HepG2 (cell line): ENCODE data around the gene WIPF2. TPM values are rescaled to one million over a fixed set of nuclear protein-coding genes. Genes with fewer than 3 reads are reported as not detected.

ENCODE experiments used
- ATF2 ChIP-seq: sonication (generic); formaldehyde crosslinking; IDR thresholded peaks from 2 replicates; pipeline ENCODE4 v1.4.0; 2020; ENCODE audit warnings: missing genetic modification reagents
- BHLHE40 ChIP-seq: IDR thresholded peaks from 2 replicates; pipeline ENCODE4 v1.6.1; 2011; ENCODE audit warnings: low read length, improper control_type of control experiment
- DZIP1 ChIP-seq: sonication (generic); formaldehyde crosslinking; IDR thresholded peaks from 2 replicates; pipeline ENCODE4 v1.5.0; 2020; ENCODE audit warnings: mild to moderate bottlenecking, missing genetic modification reagents
- GATA4 ChIP-seq: sonication (generic); IDR thresholded peaks from 2 replicates; pipeline ENCODE4 v1.6.1; 2016; ENCODE audit warnings: antibody characterized with exemption, low read depth, borderline replicate concordance
- HBP1 ChIP-seq: IDR thresholded peaks from 2 replicates; pipeline ENCODE4 v1.6.1; 2016; ENCODE audit warnings: low read depth, control low read depth
- HNF1B ChIP-seq: sonication (generic); formaldehyde crosslinking; IDR thresholded peaks from 2 replicates; pipeline ENCODE4 v1.5.1; 2020; ENCODE audit warnings: mild to moderate bottlenecking, moderate library complexity, missing genetic modification reagents
- KDM4B ChIP-seq: sonication (generic); formaldehyde crosslinking; IDR thresholded peaks from 2 replicates; pipeline ENCODE4 v1.4.0; 2020; ENCODE audit warnings: missing genetic modification reagents
- NFKB2 ChIP-seq: sonication (generic); formaldehyde crosslinking; IDR thresholded peaks from 2 replicates; pipeline ENCODE4 v1.4.0; 2020; ENCODE audit warnings: missing genetic modification reagents, borderline replicate concordance
- PTBP1 ChIP-seq: fragments of 200-400 bp; formaldehyde crosslinking; IDR thresholded peaks from 2 replicates; pipeline ENCODE4 v1.6.1; 2018; ENCODE audit warnings: low read length, low read depth; ENCODE audit not compliant: poor library complexity, severe bottlenecking
- SP1 ChIP-seq, 2 experiments: fragments of 450-650 bp in 1 of 2; sonication (generic) in 1 of 2; formaldehyde crosslinking in 1 of 2; IDR thresholded peaks; 2 replicates each; pipeline versions ENCODE4 v1.4.0 to v1.6.1; 2016 to 2020; ENCODE audit warnings: missing genetic modification reagents in 1 of 2
- U2AF1 ChIP-seq: fragments of 200-400 bp; formaldehyde crosslinking; optimal IDR thresholded peaks from 2 replicates; pipeline ENCODE3; 2017; ENCODE audit warnings: mild to moderate bottlenecking, low read depth, low read length
- ZBTB33 ChIP-seq: sonication (generic); formaldehyde crosslinking; IDR thresholded peaks from 2 replicates; pipeline ENCODE4 v1.4.0; 2020; ENCODE audit warnings: missing genetic modification reagents
- ZNF331 ChIP-seq: sonication (generic); formaldehyde crosslinking; IDR thresholded peaks from 2 replicates; pipeline ENCODE4 v1.4.0; 2020; ENCODE audit warnings: missing genetic modification reagents
- ZNF605 ChIP-seq: sonication (generic); formaldehyde crosslinking; IDR thresholded peaks from 2 replicates; pipeline ENCODE4 v1.8.0; 2022; ENCODE audit warnings: mild to moderate bottlenecking, missing genetic modification reagents
- ZSCAN25 ChIP-seq: sonication (generic); formaldehyde crosslinking; IDR thresholded peaks from 2 replicates; pipeline ENCODE4 v1.8.0; 2022; ENCODE audit warnings: mild to moderate bottlenecking, missing genetic modification reagents
- polyA plus RNA-seq, 8 experiments: library from polyadenylated mRNA; depleted of rRNA in 3 of 8; stranded (reverse) in 7 of 8; unstranded in 1 of 8; fragments of >200 nt; fragmentation: Illumina TruSeq in 4 of 8; extraction: Trizol in 4 of 8; gene quantifications; 2 replicates each; pipeline versions ENCODE4 v1.2.1 to v1.2.3, GENCODE V29; 2011 to 2016; ENCODE audit warnings: low read depth in 4 of 8, missing spikeins in 1 of 8, mixed read lengths in 1 of 8; ENCODE audit not compliant: insufficient read depth in 1 of 8
- total RNA-seq, 5 experiments: library from RNA; depleted of rRNA; stranded (reverse); fragments of >200 nt; fragmentation: Illumina TruSeq; extraction: Trizol; gene quantifications; 2 replicates each; pipeline ENCODE4 v1.2.3, GENCODE V29; 2016; ENCODE audit warnings: low read depth in 1 of 5

The WIPF2 gene
- total and polyA plus RNA-seq, 2 of the 13 experiments (the other 11 are each of a cell fraction or from before 2014, with no cell fraction given), result 7.2 to 10.8 TPM

- TF ChIP-seq KDM4B (CRISPR knock-in tag) (peak; percentile 65; the same call in 1 of the 2 replicates), DZIP1 (peak; percentile 12; the same call in 1 of the 2 replicates), ZNF331 (peak; percentile 23; the same call in 1 of the 2 replicates), SP1 (IDR thresholded peaks at IDR 0.05) (no peak), SP1 (CRISPR knock-in tag; IDR thresholded peaks at IDR 0.05) (peak; percentile 48; the same call in 1 of the 2 replicates), ZSCAN25 (CRISPR knock-in tag) (peak; percentile 97), BHLHE40 (peak; percentile 27; the same call in 1 of the 2 replicates), ZBTB33 (CRISPR knock-in tag) (peak; percentile 43; the same call in 1 of the 2 replicates), HBP1 (CRISPR knock-in tag) (peak; percentile 67; the same call in 1 of the 2 replicates), U2AF1 (peak; percentile 74), HNF1B (CRISPR knock-in tag) (peak; percentile 63; the same call in 1 of the 2 replicates), ATF2 (CRISPR knock-in tag) (0 out of 2 replicates have a peak, but pooled peaks have one; percentile 49), NFKB2 (peak; percentile 34; the same call in 1 of the 2 replicates), PTBP1 (no peak), GATA4 (no peak), ZNF605 (CRISPR knock-in tag) (peak; percentile 63; the same call in 1 of the 2 replicates)
These were observed 90.2 kb downstream of the WIPF2 start, which contains the start of gene RARA (continued) for GRCh38 chr17:40309031-40309948.
